Stimulated activated CD4-positive, alpha-beta T cell treated with anti-CD3 and anti-CD28 coated beads, Interleukin-1b, Interleukin-23, amount 100 ng/mL, for 24 hours (primary cell): ENCODE data around the gene PLXNA2.

Experiments used
- DNase-seq, 4 experiments: peaks; one replicate each; pipeline ENCODE4 v3.0.0-alpha.2; 2020; ENCODE audit warnings: low read depth in 4 of 4, low spot score in 1 of 4

Gene PLXNA2

DNA sequence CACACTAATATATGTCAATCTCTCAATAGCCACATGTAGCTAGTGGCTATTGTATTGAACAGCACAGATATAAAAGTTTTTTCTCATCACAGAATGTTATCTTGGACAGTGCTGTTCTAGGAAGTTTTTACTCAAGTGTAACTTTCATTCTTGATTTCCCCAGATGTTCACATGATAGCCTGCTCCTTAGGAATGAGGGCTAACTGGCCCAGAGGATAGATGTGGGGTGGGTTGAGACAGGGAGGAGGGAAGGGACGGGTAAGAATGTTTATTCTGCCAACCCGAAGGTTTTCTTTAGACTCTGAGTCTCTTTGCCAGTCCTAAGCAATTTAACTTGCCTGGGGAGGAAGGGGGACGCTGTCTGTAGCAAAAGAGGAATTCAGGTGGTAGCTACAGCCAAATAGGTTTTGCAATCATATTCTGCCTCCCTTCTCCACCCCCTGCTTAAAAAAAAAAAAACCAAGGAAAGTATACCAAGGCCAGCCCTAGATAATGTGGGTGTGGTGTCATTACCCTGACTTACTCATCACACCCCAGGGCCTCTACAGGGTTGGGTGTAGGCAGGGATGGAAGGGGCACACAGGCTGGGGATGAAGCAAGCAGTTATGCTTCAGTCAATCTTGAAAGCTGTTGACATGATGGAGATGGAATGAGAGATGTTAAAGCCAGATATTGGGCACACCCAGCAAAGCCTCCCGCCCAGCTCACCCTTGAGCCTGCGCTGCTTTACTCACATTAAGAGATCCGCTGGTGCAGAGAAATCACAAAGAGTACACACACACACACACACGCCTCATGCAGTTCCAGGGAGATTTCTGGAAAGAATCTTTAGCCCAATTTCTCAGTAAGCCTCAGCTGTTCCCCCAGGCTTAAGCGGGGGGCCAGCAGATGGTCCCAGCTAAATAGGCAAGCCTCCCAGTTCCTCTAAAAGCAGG, 59.9 kb downstream of the PLXNA2 start:
- DNase-seq, result no peak

GRCh38 chr1:208182880-208183645, 61.1 kb downstream of the PLXNA2 start:
- no peak for DNase-seq

DNA sequence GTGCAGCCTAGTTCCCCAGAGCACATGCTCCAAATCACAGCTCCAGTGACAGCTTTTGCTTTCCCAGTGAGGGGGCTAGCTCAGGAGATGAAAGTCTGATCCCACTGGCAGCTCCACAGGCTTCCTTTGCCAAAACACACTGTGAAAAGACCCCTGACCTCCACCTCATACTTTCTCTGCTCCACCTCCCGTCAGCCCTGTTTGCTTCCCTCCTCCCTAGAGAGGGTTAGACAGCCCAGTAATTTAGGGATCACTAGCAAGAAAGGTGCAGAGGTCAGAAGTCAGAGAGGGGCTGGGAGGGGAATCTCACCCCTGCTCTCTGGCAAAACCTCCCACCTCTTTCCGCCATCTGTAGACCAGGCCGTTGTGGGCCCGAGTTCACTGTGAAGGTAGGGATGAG, 62.8 kb downstream of the PLXNA2 start:
- no peak for DNase-seq

DNA sequence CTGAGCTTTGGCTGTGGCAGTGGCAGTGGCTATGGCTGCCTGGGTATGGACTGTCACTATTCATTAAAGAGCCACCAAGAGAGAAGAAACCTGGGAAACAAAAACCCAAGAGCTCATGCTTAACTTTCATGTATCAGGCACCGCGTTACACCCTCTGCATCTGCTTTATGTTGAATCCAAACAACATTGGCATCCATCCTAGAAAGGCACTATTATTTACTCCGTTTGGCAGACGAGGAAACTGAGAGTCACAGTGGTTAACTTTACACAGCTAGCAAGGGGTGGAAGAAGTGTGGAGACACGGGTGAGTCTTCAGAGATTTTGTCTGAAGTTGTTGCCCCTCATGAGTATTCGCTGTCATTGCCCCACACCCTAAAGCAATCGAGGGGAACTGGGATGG, 63.8 kb downstream of the PLXNA2 start:
- DNase-seq, result no peak

- DNase-seq, result no peak
Measured at GRCh38 chr1:208179961-208180409, 64.2 kb downstream of the PLXNA2 start.

DNA sequence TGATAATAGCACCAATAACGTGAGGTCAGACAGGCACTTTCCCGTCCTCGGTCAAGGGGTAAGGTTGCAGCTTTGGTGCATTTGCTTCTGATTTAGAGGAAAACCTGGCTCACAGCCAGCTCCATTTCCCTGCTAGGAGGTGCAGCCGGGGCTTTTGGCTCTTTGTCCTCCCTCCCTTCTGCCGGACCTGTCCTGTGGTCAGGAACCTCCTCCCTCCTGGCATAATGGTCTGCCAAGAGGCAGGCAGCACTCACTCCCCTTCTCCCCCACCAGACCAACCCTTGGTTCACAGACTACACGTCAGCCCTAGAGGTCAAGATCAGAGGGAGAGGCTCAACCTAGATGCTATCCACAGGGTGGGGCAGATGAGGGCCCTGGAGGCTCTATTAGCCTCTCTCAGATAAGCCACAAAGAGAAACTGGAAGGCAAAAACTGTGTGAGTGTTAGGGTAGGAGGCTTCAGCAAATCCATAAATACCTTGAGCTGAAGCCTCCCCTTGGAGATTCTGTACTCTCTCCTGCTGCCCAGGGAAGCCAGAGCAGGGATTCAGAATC, 64.8 kb downstream of the PLXNA2 start:
- DNase-seq, result no peak

DNA sequence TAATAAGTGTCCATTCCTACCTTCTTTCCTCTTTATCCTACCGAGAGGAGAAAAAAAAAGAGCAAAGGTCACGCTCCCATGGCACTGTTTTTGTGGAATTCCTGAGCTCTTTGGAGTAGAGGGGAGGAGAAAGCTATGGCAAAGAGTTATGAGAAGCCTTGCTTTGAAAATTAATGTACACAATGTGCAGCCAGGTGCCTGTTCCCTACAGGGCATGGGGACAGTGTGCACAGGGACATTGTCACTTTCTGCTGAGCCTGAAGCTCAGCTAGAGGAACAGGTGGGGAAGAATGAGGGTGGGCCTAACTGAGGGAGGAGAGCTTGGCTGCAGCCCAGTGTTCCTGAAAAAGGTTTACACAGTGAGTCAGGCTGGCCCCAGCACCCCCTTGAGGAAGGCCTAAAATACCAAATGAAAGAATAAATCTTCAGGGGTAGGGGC, 66.1 kb downstream of the PLXNA2 start:
- no peak for DNase-seq

- no peak for DNase-seq
Measured at GRCh38 chr1:208177656-208178055, 66.5 kb downstream of the PLXNA2 start.

DNA sequence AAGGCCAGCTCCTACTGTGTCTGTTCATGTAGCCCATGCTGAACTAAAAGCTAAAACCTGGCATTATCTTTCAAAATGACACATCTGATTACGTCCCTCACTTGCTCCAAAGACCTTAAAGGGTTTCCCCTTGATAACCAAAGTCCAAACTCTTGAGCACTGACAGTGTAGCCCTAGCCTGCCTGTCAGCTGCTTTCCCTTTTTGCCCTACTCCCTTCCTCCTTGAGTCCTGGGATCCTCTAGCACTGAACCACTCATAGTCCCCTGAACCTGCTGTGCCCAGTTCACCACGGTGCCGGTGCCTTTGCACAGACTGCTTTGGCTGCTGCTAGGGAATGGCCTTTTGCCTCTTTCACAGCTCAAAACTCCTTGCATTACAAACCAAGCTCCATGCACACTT, 67.5 kb downstream of the PLXNA2 start:
- no peak for DNase-seq

DNA sequence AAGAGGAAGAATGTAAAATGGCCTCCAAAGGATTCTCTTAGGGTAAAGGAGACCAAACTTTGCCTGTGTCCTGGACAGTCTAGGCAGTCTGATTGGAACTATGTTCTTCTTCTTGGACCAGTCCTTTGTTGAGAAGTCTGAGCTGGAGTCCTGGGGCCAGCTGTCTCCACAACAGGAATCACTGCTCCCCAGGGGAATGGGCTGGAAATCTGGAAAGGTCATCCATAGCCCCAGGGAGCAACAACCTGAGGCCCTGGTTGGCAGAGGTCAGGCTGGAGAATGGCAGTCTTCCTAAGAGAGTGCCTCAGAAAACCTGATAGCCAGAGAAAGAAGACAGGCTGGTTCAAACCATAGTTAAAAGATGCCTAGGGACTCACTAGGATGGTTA, 68.7 kb downstream of the PLXNA2 start:
- DNase-seq, result no peak

DNA sequence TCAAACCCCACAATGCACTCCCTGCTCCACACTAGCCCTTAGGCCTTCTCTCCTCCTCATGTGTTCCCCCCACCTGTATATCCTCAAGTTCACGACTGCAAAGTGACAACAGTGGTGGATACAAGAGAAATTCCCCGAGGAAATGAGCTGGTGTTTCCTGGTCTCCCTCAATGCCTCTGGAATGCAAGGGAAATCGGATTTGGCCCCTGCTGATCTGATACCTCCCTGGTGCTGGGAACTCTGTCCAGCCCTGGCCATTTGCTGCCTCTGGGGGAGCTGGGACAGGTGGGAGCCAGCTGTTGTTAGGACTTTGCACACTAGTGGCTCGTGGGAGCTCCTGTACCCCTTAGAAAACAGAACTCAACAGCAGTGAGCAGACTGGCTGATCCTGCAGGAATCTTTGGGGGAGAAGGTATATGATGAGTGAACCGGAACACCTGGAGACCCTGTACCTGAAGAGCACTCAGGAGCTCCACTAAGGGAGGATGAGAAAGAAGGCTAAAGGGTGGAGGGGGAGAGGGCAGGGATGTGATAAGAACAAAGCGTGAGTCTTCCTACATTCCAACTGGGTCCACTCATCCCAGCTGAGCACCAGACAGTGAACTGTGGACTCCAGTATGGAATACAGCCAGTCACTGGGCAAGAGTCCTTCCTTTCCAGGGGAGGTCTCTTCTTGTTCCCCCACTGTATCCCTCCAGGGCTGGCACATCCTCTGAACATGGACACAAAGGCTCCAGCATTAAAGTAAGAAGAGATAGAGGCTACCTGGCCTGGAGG, 69.3 kb downstream of the PLXNA2 start:
- DNase-seq, result no peak

- no peak for DNase-seq
Measured at GRCh38 chr1:208174200-208174599, 70.0 kb downstream of the PLXNA2 start.

GRCh38 chr1:208173749-208174148, 70.4 kb downstream of the PLXNA2 start:
- no peak for DNase-seq

DNA sequence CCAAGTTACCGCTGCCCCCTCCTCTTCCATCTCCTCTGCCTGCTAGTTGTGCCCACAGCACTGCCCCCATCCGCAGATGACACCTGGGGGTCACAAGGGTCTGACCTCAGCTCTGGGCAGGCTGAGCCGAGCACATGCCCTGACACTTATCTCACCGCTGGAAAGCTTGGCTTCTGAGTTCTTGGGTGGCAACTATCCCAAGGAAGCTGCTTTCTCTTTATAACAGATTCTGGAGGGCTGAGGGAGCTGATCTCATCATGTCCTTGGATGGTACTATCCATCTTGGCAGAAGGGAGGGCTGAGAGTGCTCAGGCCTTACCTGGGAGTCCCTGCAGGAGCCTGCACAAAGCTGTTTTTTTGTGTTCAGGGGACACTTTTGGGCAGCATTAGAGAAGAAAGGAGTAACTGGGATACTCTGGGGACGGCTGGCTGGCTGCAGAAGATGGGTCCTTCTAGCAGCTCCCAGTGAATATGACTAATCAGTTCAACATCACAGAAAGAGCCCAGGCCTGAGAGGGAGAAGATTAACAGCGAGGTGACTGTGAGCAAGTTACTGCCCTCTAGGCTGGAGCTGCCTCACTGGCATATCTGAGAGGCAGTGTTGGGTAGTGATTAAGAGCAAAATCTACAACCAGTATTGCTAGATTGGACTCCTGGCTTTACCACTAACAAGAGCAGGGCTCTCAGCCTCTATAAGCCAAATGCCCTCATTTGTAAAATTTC, 71.6 kb downstream of the PLXNA2 start:
- no peak for DNase-seq

DNA sequence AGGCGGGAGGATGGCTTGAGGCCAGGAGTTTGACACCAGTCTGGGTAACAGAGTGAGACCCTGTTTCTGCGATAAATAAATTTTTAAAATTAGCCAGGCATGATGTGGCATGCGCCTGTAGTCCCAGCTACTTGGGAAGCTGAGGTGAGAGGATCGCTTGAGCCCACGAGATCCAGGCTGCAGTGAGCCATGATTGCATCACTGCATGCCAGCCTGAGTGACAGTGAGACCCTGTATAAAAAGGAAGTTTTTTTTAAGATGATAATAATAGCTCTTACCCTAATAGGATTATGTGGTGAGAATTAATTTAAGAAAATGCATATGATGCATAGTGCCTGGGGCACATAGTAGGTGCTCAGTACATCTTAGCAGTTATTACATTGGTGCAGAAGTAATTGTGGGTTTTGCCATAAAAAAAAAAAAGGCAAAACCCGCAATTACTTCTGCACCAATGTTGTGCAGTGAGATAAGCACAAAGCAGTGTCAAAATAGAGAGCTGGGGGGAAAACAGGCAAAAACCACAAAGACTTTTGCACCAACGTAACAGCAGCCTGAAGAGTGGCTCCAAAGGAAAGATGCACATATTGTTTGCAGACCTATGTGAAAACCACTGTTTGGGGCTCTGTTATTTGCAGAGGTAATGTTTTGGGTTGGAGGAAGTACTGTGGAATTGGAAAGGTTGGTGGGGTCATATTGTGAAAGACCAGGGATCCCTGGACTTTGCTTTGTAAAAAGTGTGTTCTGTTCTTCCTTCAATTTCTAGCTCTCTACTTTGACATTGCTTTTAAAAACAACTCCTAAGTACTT, 72.4 kb downstream of the PLXNA2 start:
- no peak for DNase-seq

DNA sequence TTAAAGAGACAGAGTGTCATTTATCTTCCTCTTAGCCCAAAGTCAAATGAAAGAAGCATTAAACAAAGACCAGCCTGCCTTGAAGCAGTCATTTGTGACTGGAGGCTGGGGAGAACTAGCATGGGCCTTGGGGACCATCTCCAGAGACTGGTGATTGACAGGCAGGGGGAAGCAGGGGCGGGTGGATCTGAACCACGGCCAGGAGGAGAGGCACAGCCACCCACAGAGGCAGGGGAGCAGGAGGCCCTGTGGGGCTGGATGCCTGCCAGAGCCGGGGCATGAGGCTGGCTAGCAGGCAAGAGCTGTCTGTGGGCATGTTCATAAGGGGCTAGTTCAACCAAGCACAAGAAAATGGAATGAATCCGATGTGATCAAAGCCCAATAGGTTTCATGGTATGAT, 73.9 kb downstream of the PLXNA2 start:
- no peak for DNase-seq

DNA sequence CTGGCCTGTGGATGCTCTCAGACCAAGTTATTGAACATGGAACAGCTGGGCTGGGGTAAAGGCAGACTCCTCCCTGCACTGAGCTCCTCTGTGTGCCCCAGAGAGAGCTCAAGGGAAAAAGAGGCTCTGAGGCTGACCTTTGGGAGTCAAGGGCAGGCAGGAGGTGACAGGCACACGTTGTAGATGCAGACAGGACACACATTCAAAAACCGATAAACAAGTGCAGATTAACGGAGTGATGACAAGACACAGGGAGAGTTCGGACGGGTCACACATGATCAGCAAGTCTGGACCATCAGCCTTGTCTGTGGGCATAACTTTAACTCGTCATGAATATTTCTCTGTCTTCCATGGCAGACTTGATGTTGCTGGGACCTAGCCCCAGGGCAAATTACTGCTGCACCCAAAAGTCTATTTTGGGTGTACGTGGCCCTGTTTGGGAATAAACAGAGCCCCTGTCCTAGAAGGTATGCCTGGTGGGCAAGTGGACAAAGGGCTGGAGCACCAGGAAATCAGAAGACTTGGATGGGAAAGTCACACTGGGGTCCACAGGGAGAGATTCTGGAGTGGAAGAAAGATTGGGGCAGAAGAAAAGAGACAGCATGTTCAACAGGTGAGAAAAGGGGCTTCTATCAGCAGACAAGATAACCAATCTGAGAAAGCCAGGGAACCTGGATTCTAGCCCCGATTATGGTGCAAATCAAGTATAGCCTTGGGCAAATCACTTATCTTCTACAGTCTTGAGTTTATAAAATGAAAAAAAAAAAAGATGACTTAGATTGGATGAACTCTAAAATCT, 74.9 kb downstream of the PLXNA2 start:
- DNase-seq, result no peak

DNA sequence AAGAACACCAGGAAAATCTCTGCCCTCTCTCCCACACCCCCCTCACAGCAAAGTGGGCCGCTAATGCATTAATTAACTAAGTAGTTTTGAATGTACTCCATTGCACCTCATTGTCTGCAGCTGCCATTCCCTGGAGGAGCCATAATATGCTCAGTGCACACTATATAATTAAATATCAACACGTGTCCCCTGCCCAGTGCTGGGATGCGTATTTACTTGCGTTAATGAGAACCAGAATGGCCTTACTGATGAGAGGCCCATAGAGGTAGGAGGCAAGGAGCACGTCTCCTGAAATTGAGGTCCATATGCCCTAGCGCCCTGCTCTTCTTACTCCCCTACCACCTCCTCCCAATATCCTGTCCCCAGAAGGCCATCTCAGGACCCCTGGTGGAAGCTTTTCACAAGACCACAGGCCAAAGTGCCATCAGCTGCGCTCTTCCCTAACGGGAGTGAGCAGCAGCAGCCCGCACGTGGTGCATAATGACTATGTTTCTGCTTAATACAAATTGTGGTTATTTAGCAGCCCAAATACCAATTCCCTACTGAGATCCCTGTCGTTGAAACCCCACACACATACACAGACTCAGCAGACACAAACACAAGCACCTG, 76.8 kb downstream of the PLXNA2 start:
- no peak for DNase-seq
